ENCODE results near the gene FAM193B.
A peak's percentile ranks its signal among the peaks of the same experiment; 100 is the strongest.

FAM193B gene

DNA sequence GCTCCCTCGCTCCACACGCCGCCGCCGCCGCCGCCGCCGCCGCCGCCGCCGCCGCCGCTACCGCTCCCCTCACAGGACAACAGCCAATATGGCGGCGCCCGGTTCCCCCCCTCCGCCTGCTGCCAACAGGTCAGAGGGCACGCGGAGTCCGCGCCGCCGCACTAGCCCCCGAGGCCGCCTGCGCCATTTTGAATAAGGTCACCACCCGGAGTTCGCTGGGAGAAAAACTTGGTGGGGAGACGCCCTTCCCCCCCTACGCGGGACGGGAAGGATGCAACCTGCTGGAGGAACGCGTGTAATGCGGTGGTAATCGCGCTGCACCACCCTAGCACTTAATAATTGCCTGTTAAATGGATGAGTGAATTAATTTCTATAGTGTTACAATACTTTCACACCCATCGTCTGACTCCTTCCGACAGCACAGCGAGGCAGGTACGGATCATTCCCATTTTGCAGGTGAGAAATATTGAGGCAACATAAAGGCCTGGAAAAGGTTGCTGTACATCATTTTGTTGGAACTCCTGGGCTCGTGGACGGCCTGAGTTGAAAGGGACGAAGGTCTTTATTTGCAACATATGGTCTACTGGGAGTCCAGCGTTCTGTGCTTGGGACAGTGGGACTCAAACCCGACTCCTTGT, at the start of gene FAM193B:
Gene FAM193B, minus strand, starts transcription at position 90 of the 638 bp plus-strand sequence. CDS start 105 bp downstream, outside the sequence.
- Histone ChIP-seq H3K36me3 (ENCODE audit: low read length) (0 out of 2 replicates have a peak, but pooled peaks cover 5% of the 10 kb centered on the region), H3K27me3 (ENCODE audit: low read length) (no peaks in the 10 kb centered on the region), H3K27ac (ENCODE audit: low read depth, low read length) (peak within 1 kb of the TSS; percentile 45), H3K4me2 (ENCODE audit: low read depth, low read length, poor library complexity, severe bottlenecking) (peak within 1 kb of the TSS; percentile 87), H3K9me2 (replicated peaks; ENCODE audit: insufficient read depth, low read length) (no peaks in the 10 kb centered on the region), H3F3A (ENCODE audit: insufficient read depth) (no peaks in the 10 kb centered on the region), H4K20me1 (ENCODE audit: low read depth, low read length) (no peaks in the 10 kb centered on the region), H3K9me3 (ENCODE audit: insufficient read depth, low read length) (no peaks in the 10 kb centered on the region), H2AFZ (ENCODE audit: low read depth, low read length, severe bottlenecking) (peak within 1 kb of the TSS; percentile 92), H3K9ac (ENCODE audit: low read length) (peak within 1 kb of the TSS; percentile 85), H3K4me3 (ENCODE audit: insufficient read depth, low read length, poor library complexity, severe bottlenecking) (peak within 1 kb of the TSS; percentile 87), H3K79me2 (ENCODE audit: insufficient read depth, low read length) (peaks cover 45% of the 10 kb centered on the region)
- TF ChIP-seq, protein P1, sequence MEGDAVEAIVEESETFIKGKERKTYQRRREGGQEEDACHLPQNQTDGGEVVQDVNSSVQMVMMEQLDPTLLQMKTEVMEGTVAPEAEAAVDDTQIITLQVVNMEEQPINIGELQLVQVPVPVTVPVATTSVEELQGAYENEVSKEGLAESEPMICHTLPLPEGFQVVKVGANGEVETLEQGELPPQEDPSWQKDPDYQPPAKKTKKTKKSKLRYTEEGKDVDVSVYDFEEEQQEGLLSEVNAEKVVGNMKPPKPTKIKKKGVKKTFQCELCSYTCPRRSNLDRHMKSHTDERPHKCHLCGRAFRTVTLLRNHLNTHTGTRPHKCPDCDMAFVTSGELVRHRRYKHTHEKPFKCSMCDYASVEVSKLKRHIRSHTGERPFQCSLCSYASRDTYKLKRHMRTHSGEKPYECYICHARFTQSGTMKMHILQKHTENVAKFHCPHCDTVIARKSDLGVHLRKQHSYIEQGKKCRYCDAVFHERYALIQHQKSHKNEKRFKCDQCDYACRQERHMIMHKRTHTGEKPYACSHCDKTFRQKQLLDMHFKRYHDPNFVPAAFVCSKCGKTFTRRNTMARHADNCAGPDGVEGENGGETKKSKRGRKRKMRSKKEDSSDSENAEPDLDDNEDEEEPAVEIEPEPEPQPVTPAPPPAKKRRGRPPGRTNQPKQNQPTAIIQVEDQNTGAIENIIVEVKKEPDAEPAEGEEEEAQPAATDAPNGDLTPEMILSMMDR (IDR thresholded peaks at IDR 0.05; ENCODE audit: insufficient read depth, low read length, poor library complexity, severe bottlenecking) = no peak
- TF ChIP-seq EZH2phosphoT487 (conservative IDR thresholded peaks at IDR 0.05; ENCODE audit: low read length) = no peak

DNA sequence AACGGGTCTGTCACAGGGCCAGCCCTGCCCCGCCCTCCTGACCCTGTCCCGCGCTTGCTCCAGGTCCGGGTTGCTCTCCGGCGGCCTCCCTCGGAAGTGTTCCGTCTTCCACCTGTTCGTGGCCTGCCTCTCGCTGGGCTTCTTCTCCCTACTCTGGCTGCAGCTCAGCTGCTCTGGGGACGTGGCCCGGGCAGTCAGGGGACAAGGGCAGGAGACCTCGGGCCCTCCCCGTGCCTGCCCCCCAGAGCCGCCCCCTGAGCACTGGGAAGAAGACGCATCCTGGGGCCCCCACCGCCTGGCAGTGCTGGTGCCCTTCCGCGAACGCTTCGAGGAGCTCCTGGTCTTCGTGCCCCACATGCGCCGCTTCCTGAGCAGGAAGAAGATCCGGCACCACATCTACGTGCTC, 49.8 kb upstream of the FAM193B start:
- Histone ChIP-seq H3K27ac (ENCODE audit: low read depth, low read length) (no peak overlapping the region), H3K4me2 (ENCODE audit: low read depth, low read length, poor library complexity, severe bottlenecking) (no peak overlapping the region), H3F3A (ENCODE audit: insufficient read depth) (peaks cover under 1% of the 10 kb centered on the region; the same call in 1 of the 2 replicates)

DNA sequence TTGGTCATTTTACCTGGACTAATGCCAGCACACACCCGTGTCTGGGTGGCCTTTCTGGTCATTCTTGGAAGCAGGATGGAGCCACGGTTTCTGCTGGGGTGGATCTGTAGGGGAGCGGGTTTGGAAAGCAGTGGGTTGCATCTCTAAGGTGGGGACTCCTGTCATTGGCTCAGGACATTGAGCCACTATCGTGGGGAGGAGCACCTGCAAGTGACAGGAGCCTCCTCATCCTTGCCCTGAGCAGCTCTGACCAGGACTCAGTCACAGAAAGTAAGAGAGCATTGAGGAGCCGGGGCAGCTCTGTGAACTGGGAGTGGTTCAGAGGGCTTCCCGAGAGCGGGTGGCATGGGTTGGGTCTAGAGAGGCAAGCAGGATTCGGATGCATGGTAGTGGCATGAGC, 49.3 kb upstream of the FAM193B start:
- Histone ChIP-seq H3K79me2 (ENCODE audit: insufficient read depth, low read length) (0 out of 2 replicates have a peak, but pooled peaks cover 5% of the 10 kb centered on the region), H2AFZ (ENCODE audit: low read depth, low read length, severe bottlenecking) (no peak overlapping the region), H3K4me3 (ENCODE audit: insufficient read depth, low read length, poor library complexity, severe bottlenecking) (no peak overlapping the region), H3K9ac (ENCODE audit: low read length) (no peak overlapping the region), H3K27ac (ENCODE audit: low read depth, low read length) (no peak overlapping the region), H3F3A (ENCODE audit: insufficient read depth) (peaks cover 4% of the 10 kb centered on the region; the same call in 1 of the 2 replicates), H4K20me1 (ENCODE audit: low read depth, low read length) (no peaks in the 10 kb centered on the region), H3K9me3 (ENCODE audit: insufficient read depth, low read length) (no peaks in the 10 kb centered on the region), H3K36me3 (ENCODE audit: low read length) (no peaks in the 10 kb centered on the region), H3K27me3 (ENCODE audit: low read length) (no peaks in the 10 kb centered on the region), H3K9me2 (replicated peaks; ENCODE audit: insufficient read depth, low read length) (no peaks in the 10 kb centered on the region), H3K4me2 (ENCODE audit: low read depth, low read length, poor library complexity, severe bottlenecking) (no peak overlapping the region)
- TF ChIP-seq, protein P1 (IDR thresholded peaks at IDR 0.05; ENCODE audit: insufficient read depth, low read length, poor library complexity, severe bottlenecking) = no peak
- no peak for TF ChIP-seq EZH2phosphoT487 (conservative IDR thresholded peaks at IDR 0.05; ENCODE audit: low read length)

More for the DNA sequence above, 49.8 kb upstream of the FAM193B start:
- Histone ChIP-seq H3K79me2 (ENCODE audit: insufficient read depth, low read length) (0 out of 2 replicates have a peak, but pooled peaks cover 5% of the 10 kb centered on the region), H3K9ac (ENCODE audit: low read length) (no peak overlapping the region), H3K27me3 (ENCODE audit: low read length) (no peaks in the 10 kb centered on the region), H3K4me3 (ENCODE audit: insufficient read depth, low read length, poor library complexity, severe bottlenecking) (no peak overlapping the region), H3K36me3 (ENCODE audit: low read length) (no peaks in the 10 kb centered on the region), H3K9me3 (ENCODE audit: insufficient read depth, low read length) (no peaks in the 10 kb centered on the region), H2AFZ (ENCODE audit: low read depth, low read length, severe bottlenecking) (no peak overlapping the region), H4K20me1 (ENCODE audit: low read depth, low read length) (no peaks in the 10 kb centered on the region), H3K9me2 (replicated peaks; ENCODE audit: insufficient read depth, low read length) (no peaks in the 10 kb centered on the region)
- no peak for TF ChIP-seq EZH2phosphoT487 (conservative IDR thresholded peaks at IDR 0.05; ENCODE audit: low read length)
- TF ChIP-seq, protein P1 (IDR thresholded peaks at IDR 0.05; ENCODE audit: insufficient read depth, low read length, poor library complexity, severe bottlenecking) = no peak
